Progenitor cell of endocrine pancreas (in vitro differentiated cells): ENCODE results near the gene ZNF592. TPM values are rescaled to one million over a fixed set of nuclear protein-coding genes. Genes with fewer than 3 reads are reported as not detected.
"Not testable (repeated sequence)": the region's sequence is repeated elsewhere in the genome, so short reads cannot be mapped to it uniquely, and the experiment has no call there.

ENCODE experiments used
- DNase-seq: peaks from one replicate; pipeline ENCODE4 v3.0.0; 2021; ENCODE audit warnings: low spot score; ENCODE audit not compliant: unreplicated experiment
- H3K27ac Mint-ChIP-seq: 2 replicates; pipeline ENCODE4 v1.8.0; 2021; ENCODE audit warnings: mild to moderate bottlenecking, moderate library complexity, mixed read lengths
- H3K27me3 Mint-ChIP-seq: 2 replicates; pipeline ENCODE4 v1.8.0; 2021; ENCODE audit warnings: mixed read lengths
- H3K36me3 Mint-ChIP-seq: 2 replicates; pipeline ENCODE4 v1.8.0; 2022; ENCODE audit warnings: mixed read lengths; ENCODE audit not compliant: insufficient read depth
- H3K4me1 Mint-ChIP-seq: 2 replicates; pipeline ENCODE4 v1.8.0; 2021; ENCODE audit warnings: low read depth, mixed read lengths
- H3K4me3 Mint-ChIP-seq: 2 replicates; pipeline ENCODE4 v1.8.0; 2021; ENCODE audit warnings: low read depth, mild to moderate bottlenecking, moderate library complexity, mixed read lengths
- H3K9me3 Mint-ChIP-seq: 2 replicates; pipeline ENCODE4 v1.8.0; 2021; ENCODE audit warnings: low read depth, mixed read lengths
- total RNA-seq: library from RNA; stranded (reverse); gene quantifications from 2 replicates; pipeline ENCODE4 v1.2.1, GENCODE V29; 2021
- TF ChIP-seq, protein P1 (sequence below): fragments of 200-600 bp; sonication (generic); IDR thresholded peaks from one replicate; pipeline ENCODE4 v1.5.0; 2021; ENCODE audit warnings: antibody characterized with exemption, mild to moderate bottlenecking; ENCODE audit not compliant: unreplicated experiment

Gene ZNF592
- total RNA-seq, 1 donor from 2014 or later: 40.5 TPM

DNA sequence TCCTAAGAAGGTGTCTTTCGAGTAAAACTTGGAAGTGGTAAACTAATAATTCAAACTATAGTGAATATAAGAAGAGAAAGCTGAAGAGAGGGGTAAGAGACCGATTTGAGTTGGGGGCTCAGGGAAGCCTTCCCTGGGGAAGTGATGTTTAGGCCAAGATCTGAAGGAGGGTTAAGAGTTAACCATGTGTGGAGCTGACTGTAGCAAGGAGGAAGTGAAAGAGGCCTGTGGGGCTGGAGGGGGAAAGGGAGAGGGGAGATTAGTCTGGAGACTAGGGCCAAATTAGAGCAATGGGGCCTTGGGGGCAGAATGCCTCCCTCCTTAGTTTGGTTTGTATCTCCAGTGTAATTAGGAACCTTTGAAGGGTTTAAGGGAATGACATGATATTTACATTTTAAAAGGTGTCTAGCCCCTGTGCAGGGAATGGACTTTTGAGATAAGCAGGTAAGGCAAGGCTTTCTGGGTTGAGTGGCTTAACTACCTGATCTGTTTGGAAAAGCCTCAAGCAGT lies 2.2 kb downstream of the ZNF592 start:
- Mint-ChIP-seq H3K4me3 (peak overlapping the region; percentile 95), H3K9me3 (no peaks in the 10 kb centered on the region), H3K27me3 (no peaks in the 10 kb centered on the region), H3K4me1 (peaks cover 54% of the 10 kb centered on the region), H3K27ac (peak overlapping the region; percentile 90), H3K36me3 (no peaks in the 10 kb centered on the region)
- DNase-seq: no peak
- TF ChIP-seq, protein P1, sequence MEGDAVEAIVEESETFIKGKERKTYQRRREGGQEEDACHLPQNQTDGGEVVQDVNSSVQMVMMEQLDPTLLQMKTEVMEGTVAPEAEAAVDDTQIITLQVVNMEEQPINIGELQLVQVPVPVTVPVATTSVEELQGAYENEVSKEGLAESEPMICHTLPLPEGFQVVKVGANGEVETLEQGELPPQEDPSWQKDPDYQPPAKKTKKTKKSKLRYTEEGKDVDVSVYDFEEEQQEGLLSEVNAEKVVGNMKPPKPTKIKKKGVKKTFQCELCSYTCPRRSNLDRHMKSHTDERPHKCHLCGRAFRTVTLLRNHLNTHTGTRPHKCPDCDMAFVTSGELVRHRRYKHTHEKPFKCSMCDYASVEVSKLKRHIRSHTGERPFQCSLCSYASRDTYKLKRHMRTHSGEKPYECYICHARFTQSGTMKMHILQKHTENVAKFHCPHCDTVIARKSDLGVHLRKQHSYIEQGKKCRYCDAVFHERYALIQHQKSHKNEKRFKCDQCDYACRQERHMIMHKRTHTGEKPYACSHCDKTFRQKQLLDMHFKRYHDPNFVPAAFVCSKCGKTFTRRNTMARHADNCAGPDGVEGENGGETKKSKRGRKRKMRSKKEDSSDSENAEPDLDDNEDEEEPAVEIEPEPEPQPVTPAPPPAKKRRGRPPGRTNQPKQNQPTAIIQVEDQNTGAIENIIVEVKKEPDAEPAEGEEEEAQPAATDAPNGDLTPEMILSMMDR: no peak

DNA sequence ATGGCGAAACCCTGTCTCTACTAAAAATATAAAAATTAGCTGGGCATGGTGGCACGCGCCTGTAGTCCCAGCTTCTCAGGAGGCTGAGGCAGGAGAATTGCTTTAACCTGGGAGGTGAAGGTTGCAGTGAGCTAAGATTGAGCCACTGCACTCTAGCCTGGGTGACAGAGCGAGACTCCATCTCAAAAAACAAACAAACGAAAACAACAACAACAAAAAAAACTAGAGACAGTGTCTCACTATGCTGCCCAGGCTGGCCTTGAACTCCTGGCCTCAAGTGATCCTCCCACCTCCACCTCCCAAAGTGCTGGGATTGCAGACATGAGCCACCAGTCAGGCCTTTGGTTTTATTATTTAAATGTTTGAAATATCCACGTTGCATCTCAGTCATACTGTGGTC lies 3.3 kb downstream of the ZNF592 start:
- H3K4me1 Mint-ChIP-seq: peaks cover 52% of the 10 kb centered on the region
- not testable (repeated sequence) for H3K36me3 Mint-ChIP-seq, H3K27ac Mint-ChIP-seq, H3K4me3 Mint-ChIP-seq, H3K9me3 Mint-ChIP-seq, H3K27me3 Mint-ChIP-seq, DNase-seq

DNA sequence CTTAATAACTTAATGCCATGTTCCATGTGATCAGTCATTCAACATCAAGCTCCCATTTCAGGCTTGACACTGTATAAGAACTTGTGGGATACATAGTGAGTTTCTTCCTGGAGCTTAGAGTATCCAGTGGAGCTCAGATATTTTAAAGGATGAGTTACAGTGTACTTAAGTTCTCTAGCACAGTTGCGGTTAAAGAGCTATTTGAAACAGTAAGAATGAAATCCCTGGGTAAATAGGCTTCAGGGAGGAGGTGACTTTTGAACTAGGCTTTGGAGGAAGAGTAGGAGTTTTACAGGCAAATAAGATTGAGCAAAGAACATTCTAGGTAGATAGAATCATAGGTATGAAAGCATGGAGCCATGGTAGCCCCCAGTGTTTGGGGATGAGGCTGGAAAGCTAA lies 3.8 kb downstream of the ZNF592 start:
- Mint-ChIP-seq H3K36me3 (peaks cover 3% of the 10 kb centered on the region), H3K9me3 (no peaks in the 10 kb centered on the region), H3K4me3 (no peak overlapping the region), H3K4me1 (peaks cover 52% of the 10 kb centered on the region), H3K27me3 (no peaks in the 10 kb centered on the region), H3K27ac (peak overlapping the region; percentile 73)
- DNase-seq: no peak
- TF ChIP-seq, protein P1: no peak

DNA sequence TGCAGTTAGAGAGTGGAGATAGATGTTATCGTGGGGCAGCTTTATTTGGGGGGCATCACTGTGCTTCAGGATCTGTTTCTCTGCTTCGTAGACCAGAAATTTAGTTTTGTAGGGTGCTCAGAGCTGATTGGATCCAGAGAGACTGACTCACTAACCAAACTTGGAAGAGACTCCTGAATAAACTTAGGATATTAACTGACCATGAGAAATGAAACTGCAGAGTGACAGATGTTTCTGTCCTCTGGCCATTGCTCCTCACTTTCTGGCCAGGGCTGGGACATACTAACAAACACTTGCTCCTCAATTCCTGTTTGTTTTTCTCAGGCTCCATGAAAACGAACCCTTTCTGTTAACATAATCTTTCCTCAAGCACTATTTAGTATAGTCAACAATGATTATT lies 4.3 kb downstream of the ZNF592 start:
- TF ChIP-seq, protein P1: no peak
- Mint-ChIP-seq H3K9me3 (no peaks in the 10 kb centered on the region), H3K4me1 (peaks cover 47% of the 10 kb centered on the region), H3K27me3 (no peaks in the 10 kb centered on the region), H3K36me3 (peaks cover 3% of the 10 kb centered on the region), H3K4me3 (peak overlapping the region; percentile 20), H3K27ac (peak overlapping the region; percentile 73)
- DNase-seq: no peak

DNA sequence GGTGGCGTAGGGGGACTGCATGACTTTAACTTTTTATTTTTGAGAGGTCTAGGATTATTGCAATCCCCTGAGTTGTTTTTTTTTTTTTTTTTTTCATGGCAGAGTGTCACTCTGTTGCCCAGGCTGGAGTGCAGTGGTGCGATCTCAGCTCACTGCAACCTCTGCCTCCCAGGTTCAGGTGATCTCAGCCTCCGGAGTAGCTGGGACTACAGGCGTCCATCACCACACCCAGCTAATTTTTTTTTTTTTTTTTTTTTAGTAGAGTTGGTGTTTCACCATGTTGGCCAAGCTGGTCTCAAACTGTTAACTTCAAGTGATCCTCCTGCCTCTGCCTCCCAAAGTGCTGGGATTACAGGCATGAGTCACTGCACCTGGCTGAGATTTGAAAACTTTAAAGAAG lies 6.5 kb downstream of the ZNF592 start:
- not testable (repeated sequence) for H3K4me3 Mint-ChIP-seq, H3K27me3 Mint-ChIP-seq, H3K9me3 Mint-ChIP-seq, H3K36me3 Mint-ChIP-seq, DNase-seq
- Mint-ChIP-seq H3K27ac (peak overlapping the region; percentile 92), H3K4me1 (peaks cover 43% of the 10 kb centered on the region)

DNA sequence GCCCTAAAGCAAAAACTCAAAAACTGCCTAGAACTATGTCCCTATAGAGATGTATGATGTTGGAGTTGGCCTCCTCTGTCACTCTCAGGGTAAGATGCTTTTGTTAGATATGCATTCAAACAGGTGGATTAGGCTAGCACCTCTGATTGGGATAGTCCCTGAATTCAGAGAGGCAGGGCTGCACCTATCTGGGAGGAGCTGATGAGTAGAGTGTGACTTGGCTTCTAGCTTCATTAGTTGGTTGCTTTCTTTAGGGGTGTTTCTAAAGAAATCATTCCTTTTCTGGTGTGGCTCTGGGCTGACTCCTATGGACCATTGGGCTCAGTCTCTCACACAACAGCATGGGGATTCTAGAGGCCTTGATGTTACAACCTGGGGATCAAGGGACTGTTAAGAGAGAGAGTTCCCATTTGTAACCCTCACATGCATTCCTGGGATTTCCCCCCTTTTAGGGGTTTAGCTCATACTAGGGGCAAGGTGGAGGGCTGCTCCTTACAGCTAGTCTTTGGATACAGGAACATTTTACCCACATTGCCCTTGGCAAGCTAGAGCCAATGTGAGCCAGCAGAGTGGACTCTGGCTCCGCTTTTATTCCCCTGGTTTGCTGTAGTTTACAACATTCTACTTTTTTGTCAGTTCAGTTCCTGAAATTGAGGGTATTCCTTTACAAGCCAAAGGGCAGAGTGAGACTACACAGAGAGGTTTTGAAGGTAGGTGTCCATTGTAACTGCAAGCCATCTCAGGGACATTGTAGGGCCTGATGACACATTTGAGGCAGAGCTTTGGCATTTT lies 7.5 kb downstream of the ZNF592 start:
- Mint-ChIP-seq H3K27ac (peak overlapping the region; percentile 59), H3K9me3 (no peaks in the 10 kb centered on the region), H3K4me1 (peaks cover 34% of the 10 kb centered on the region), H3K4me3 (no peak overlapping the region), H3K27me3 (no peaks in the 10 kb centered on the region), H3K36me3 (peaks cover 3% of the 10 kb centered on the region)
- TF ChIP-seq, protein P1: no peak
- DNase-seq: no peak
